Spinal cord (tissue), 10 donors: ENCODE data around the gene GFY. TPM values are rescaled to one million over a fixed set of nuclear protein-coding genes. Genes with fewer than 3 reads are reported as not detected.

ENCODE experiments used
- DNase-seq, 6 donors: peaks; one replicate each; pipeline versions ENCODE4 v3.0.0 to v3.0.0-alpha.2; 2013 to 2015; ENCODE audit warnings: low spot score in 6 of 6, low read depth in 4 of 6
- H3K27ac ChIP-seq: one replicate; pipeline ENCODE4 v1.5.1; 2013; ENCODE audit warnings: low read depth, low read length, control low read depth
- H3K27me3 ChIP-seq: one replicate; pipeline ENCODE4 v1.6.1; 2013; ENCODE audit warnings: low read length; ENCODE audit not compliant: control insufficient read depth, insufficient read depth
- H3K36me3 ChIP-seq: one replicate; pipeline ENCODE4 v1.6.1; 2013; ENCODE audit warnings: low read length; ENCODE audit not compliant: control insufficient read depth, insufficient read depth
- H3K4me1 ChIP-seq: one replicate; pipeline ENCODE4 v1.6.1; 2013; ENCODE audit warnings: low read length; ENCODE audit not compliant: control insufficient read depth, insufficient read depth
- H3K4me3 ChIP-seq: one replicate; pipeline ENCODE4 v1.5.1; 2013; ENCODE audit warnings: low read depth, low read length, control low read depth
- H3K9me3 ChIP-seq: one replicate; pipeline ENCODE4 v1.6.1; 2013; ENCODE audit warnings: low read length; ENCODE audit not compliant: control insufficient read depth, insufficient read depth
- WGBS: methylation state at CpG from one replicate; pipeline ENCODE4 v1.1.5; 2013; ENCODE audit warnings: missing lambda C conversion rate; ENCODE audit not compliant: insufficient coverage; 5-methylcytosine and 5-hydroxymethylcytosine counted together
- polyA plus RNA-seq, 2 donors: library from polyadenylated mRNA; unstranded; fragments of 120-200 nt; gene quantifications; one replicate each; pipeline ENCODE4 v1.2.1, GENCODE V29; 2013; ENCODE audit not compliant: insufficient read length in 2 of 2
- total RNA-seq, 2 donors: library from RNA; depleted of rRNA in 1 of 2; stranded (reverse); fragments of 120-200 nt in 1 of 2; fragments of >200 nt in 1 of 2; gene quantifications; one replicate each; pipeline versions ENCODE4 v1.2.3 to v1.2.4, GENCODE V29; 2013 to 2014
- donor health status: healthy.

The GFY gene
- total and polyA plus RNA-seq, 4 donors: 0.54 TPM; not detected in 2

GRCh38 chr19:49407079-49407478, 18.1 kb upstream of the GFY start:
- H3K27ac ChIP-seq: no peak overlapping the region
- WGBS: 76% methylated on average over 7 of the region's 7 CpGs
- no peak for DNase-seq
- no peaks in the 10 kb centered on the region for H3K4me1 ChIP-seq
- H3K9me3 ChIP-seq: no peaks in the 10 kb centered on the region
- no peak overlapping the region for H3K4me3 ChIP-seq
- H3K27me3 ChIP-seq: no peaks in the 10 kb centered on the region
- no peaks in the 10 kb centered on the region for H3K36me3 ChIP-seq

- no peak overlapping the region for H3K27ac ChIP-seq
- H3K4me3 ChIP-seq: no peak overlapping the region
- H3K36me3 ChIP-seq: no peaks in the 10 kb centered on the region
- no peaks in the 10 kb centered on the region for H3K27me3 ChIP-seq
- no peaks in the 10 kb centered on the region for H3K4me1 ChIP-seq
- 92% methylated on average over 16 of the region's 16 CpGs for WGBS
- H3K9me3 ChIP-seq: no peaks in the 10 kb centered on the region
- DNase-seq: no peak
Observed at GRCh38 chr19:49407482-49408015, 17.6 kb upstream of the GFY start.

GRCh38 chr19:49408816-49409440, 16.3 kb upstream of the GFY start:
- peaks cover 8% of the 10 kb centered on the region for H3K4me1 ChIP-seq
- no peak overlapping the region for H3K4me3 ChIP-seq
- no peaks in the 10 kb centered on the region for H3K36me3 ChIP-seq
- no peaks in the 10 kb centered on the region for H3K9me3 ChIP-seq
- no peak overlapping the region for H3K27ac ChIP-seq
- DNase-seq: no peak
- whole genome bisulfite sequencing: 80% methylated on average over 7 of the region's 8 CpGs
- no peaks in the 10 kb centered on the region for H3K27me3 ChIP-seq

GRCh38 chr19:49409441-49410029, 15.7 kb upstream of the GFY start:
- Histone ChIP-seq H3K4me1 (peaks cover 8% of the 10 kb centered on the region), H3K27ac (no peak overlapping the region), H3K9me3 (no peaks in the 10 kb centered on the region), H3K27me3 (no peaks in the 10 kb centered on the region), H3K36me3 (no peaks in the 10 kb centered on the region), H3K4me3 (no peak overlapping the region)
- DNase-seq: no peak
- WGBS: 89% methylated on average over 3 of the region's 5 CpGs

- Histone ChIP-seq H3K4me3 (no peak overlapping the region), H3K27ac (no peak overlapping the region), H3K9me3 (no peaks in the 10 kb centered on the region), H3K4me1 (peaks cover 8% of the 10 kb centered on the region), H3K36me3 (no peaks in the 10 kb centered on the region), H3K27me3 (peaks cover 4% of the 10 kb centered on the region)
- no peak for DNase-seq
- 80% methylated on average over 3 of the region's 3 CpGs for WGBS
Observed at GRCh38 chr19:49411681-49412326, 13.4 kb upstream of the GFY start.

- DNase-seq: peak in 2 of 6 donors; percentile 65 to 68
- no peak overlapping the region for H3K4me3 ChIP-seq
- no peaks in the 10 kb centered on the region for H3K36me3 ChIP-seq
- H3K27ac ChIP-seq: no peak overlapping the region
- peaks cover 8% of the 10 kb centered on the region for H3K4me1 ChIP-seq
- WGBS: 35% methylated on average over 9 of the region's 9 CpGs
- H3K9me3 ChIP-seq: no peaks in the 10 kb centered on the region
- peaks cover 15% of the 10 kb centered on the region for H3K27me3 ChIP-seq
Observed at GRCh38 chr19:49413348-49413747, 11.8 kb upstream of the GFY start.

- Histone ChIP-seq H3K4me3 (no peak overlapping the region), H3K27me3 (peaks cover 24% of the 10 kb centered on the region), H3K4me1 (peaks cover 8% of the 10 kb centered on the region), H3K27ac (no peak overlapping the region), H3K9me3 (no peaks in the 10 kb centered on the region), H3K36me3 (no peaks in the 10 kb centered on the region)
- DNase-seq: no peak
- 100% methylated on average over 3 of the region's 3 CpGs for WGBS
Observed at GRCh38 chr19:49414256-49414655, 10.9 kb upstream of the GFY start.

- Histone ChIP-seq H3K4me1 (peaks cover 8% of the 10 kb centered on the region), H3K27me3 (peaks cover 34% of the 10 kb centered on the region), H3K27ac (no peak overlapping the region), H3K36me3 (no peaks in the 10 kb centered on the region), H3K9me3 (no peaks in the 10 kb centered on the region), H3K4me3 (no peak overlapping the region)
- 58% methylated on average over 9 of the region's 15 CpGs for WGBS
- DNase-seq: no peak
Observed at GRCh38 chr19:49415102-49415809, 9.9 kb upstream of the GFY start.

- Histone ChIP-seq H3K27ac (no peak overlapping the region), H3K4me1 (peaks cover 8% of the 10 kb centered on the region), H3K27me3 (peaks cover 39% of the 10 kb centered on the region), H3K4me3 (no peak overlapping the region), H3K9me3 (no peaks in the 10 kb centered on the region), H3K36me3 (no peaks in the 10 kb centered on the region)
- no peak for DNase-seq
- WGBS: 55% methylated on average over 2 of the region's 2 CpGs
Observed at GRCh38 chr19:49415810-49416200, 9.4 kb upstream of the GFY start.
